ENCODE data around the gene SPATS2L.

The SPATS2L gene

DNA sequence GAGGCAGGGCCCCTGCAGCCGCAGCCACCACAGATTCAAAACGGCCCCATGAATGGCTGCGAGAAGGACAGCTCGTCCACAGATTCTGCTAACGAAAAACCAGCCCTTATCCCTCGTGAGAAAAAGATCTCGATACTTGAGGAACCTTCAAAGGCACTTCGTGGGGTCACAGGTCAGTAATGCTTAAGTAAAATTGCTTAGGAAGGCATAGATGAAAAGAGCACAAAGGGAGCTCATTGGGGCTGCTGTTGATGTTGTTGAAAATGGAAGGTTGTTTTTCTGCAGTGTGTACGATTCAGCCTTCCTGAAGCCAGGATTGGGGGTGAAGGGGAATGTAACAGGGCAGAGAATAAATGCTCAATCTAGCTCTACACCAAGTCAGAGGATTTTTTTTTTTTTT is 112.8 kb downstream of the SPATS2L start:
- no peak for DNase-seq

DNA sequence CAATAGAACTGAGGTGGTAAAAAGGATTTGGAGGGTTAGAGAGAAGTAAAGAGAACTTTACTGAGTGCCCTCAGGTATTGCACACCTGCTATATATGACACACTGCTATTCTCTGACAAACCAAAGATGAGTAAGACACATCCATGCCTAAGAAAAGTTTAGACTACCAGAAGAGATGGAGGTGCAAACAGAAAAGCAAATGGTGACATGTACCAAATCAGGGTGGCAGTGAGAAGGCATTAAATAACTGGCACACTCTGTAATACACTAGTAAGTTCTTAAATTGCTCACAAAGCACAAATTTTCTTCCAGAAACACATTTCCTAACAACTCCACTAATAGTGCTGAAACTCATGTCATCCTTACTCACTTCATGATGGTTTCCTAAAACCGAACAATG is 114.8 kb downstream of the SPATS2L start:
- DNase-seq = no peak

DNA sequence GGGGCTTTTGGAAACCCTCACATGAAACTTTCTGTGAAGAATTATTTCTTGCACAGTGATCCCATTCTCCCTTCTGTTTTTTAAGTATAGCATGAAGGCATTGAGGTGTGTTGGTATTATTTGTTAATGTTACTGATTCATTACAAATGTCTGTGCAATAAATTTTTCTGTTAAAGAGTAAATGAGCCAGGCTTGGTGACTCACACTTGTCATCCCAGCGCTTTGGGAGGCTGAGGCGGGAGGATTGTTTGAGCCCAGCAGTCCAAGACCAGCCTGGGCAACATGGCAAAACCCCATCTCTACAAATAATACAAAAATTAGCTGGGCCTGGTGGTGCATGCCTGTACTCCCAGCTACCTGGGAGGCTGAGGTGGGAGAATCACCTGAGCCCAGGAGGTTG is 115.6 kb downstream of the SPATS2L start:
- DNase-seq = no peak

DNA sequence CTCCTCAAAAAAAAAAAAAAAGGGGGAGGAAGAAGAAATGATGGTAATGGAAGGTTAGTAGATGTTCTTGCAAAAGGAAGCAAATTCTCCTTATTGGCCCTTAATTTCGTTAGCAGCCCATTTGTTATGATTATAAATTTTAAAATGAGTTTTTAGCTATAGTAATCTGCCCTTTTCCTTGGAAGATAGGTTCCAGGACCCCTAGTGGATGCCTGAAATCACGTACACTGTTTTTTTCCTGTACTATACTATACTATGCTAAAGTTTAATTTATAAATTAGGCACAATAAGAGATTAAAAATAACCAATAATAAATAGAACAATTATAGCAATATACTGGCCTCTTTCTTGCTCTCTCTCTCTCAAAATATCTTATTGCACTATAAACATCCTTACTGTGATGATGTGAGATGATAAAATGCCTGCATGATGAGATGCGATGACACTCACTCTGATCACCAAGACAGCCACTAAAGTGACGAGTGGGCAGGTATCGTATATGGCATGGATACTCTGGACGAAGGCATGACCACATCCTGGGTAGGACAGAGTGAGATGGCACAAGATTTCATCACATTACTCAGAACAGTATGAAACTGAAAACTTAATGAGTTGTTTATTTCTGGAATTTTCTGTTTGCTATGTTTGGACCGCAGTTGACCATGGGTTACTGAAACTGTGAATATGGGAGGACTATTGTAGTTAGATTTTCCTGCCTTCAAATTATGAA is 116.2 kb downstream of the SPATS2L start:
- DNase-seq = no peak

DNA sequence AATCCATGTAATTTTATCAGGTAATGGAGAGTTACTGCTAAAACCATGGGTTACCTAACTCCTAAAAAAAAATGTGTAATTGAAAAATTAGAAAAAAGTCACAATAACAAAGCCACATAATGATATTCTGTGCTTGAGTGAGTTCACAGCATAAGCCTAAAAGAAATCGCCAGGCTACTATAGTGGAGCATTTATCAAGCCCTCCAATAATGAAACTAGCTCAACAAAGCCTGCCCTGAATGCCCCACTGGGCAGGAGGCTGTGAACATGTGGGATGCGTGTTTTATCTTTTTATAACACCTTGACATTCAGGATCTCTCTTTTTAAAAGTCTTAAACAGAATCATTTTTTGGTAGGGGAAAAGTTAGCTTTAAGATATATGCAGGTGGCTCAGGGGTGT is 117.0 kb downstream of the SPATS2L start:
- no peak for DNase-seq

DNA sequence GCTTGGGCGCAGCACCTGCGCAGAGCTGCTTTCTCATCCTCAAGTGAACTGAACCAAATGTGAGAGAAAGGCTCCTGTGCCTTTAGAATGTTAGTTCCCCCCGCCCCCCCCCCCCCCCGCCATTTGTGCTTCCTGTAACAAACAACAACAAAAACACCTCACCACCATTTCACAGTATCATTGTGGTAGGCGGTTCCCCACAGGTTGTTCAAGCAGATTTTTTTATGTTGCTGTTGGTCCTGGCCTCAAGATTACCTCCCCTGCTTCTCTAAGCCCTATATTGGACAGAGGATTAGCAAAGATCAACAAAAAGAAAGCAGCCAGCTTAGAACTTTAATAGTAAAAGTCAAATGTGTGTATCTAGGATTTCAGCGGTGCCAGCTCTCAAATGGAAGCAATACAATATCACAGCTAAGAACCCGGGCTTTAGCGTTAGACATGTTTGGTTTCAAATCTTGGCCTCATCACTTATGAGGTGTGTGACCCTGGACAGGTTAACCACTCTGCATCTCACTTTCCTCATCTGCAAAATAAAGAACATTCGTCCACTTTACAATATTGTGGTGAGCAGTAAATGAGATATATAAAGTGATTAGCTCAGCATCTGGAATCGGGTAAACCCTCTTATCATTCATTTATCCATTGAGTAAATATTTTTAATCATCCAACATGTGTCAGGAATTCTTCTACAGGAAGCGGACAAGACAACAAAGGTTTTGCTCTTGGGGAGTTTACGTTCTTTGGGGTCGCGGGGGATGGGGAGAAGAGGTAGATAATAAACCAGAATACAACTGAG is 118.7 kb downstream of the SPATS2L start:
- DNase-seq = no peak

DNA sequence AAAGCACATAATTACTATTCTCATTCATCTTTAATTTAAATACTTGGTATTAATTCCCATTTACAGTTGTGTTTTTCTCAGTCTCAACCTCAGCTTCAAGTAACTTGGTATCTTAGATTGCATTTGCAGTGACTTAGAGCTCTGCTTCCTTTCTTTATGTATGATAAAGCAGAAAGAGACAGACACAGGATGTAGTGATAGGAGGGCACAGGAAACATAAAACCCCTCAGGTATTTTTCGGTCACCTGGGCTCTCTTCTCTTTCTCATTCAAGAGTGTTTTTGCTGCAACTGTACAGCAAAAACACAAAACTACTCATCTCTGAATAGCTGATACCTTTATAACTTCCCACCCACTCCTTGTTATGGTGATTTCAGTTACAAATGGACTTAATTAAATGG is 120.3 kb downstream of the SPATS2L start:
- no peak for DNase-seq

DNA sequence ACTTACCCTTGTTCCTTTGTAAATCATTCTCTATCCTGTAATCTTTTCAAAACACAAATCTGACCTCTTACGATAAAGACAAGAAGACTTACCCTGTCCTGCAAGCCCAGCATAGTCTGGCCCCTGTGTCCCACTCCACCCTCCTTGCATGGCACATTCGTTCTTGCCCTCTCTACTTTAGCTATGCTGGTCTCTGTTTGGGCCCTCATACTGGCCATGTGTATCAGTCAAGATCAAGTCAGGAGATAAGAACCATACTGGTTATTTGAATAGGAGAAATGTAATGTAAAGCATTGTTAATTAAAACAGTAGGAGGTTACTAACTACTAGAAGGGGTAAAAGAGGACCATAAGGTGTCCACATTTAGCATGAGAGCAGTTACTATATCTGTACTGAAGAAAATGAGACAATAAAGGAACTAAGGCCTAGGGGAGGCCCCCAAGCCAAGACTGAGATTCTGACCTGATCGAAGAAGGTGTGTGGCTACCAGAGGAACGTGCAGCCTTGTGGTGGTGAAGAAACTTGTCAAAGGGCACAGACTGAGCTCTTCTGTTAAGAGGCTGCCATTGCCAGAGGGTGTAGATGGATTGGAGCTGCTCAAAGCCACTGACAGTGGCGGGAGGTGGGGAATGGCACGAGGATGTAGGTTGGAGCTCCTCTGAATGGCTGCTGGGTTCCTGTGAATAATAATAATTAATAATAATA is 122.6 kb downstream of the SPATS2L start:
- DNase-seq = no peak

DNA sequence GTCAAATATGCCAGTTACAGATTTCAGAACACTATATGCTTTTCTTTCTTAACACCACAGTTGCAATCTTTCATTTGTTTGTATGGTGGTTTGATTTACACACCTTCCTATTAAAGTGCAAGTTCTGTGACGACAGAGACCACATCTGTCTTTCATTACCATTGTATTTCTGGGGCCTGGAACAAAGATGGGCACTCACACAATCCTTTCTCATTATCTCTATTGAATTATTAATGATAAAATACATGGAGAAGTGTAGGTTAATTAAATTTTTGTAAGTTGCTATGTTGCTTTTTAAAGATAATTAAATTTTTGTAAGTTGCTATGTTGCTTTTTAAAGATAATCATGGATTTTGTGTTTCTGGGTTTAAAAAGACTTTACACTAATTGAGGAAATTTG is 123.5 kb downstream of the SPATS2L start:
- DNase-seq = no peak

DNA sequence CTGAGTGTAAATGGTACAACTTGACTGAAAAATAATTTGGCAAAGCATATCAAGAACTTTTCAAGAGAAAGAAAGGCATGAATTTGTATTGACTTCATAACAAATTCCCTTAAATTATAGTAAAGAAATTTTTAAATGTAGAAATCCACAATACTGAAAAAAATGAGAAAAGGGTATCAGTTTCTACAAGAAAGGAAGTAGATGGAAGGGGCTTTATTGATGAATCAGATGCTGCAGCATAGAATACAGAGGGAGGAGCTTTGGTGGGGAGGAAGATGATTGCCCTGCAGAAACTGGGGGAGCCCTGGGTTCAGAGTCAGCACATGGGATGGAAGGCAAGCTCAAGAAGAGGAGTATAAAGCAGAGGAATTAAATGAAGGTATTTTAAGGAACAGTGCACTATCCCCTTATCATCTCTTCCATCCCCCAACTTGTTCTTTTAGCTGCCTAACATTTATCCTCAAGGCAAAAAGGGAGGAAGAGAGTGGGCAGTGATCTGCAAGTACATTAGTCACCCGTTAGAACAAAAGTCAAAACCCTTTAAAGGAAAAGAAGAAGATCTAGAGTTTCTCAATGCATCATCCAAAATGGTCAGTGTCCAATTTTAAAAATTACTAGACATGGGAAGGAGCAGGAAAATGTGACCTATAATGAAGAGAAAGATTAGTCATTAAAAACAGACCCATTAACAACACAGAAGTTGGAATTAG is 125.7 kb downstream of the SPATS2L start:
- no peak for DNase-seq

DNA sequence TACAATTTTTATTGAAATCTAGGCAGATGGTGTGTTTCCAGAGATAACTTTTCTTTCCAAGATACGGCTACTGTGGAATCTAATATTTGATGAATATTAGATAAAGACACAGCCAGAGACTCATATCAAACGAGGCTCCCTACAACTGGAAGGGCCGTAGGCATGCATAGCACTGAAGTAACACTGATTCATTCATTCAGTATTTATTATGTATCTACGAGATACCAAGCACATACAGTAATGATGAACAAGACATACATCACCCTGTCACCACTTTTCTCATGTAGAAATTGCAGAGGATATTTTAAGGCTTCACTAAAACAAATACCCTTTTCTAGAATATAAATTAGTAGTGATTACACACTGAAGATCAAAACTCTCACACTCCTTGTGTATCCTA is 128.9 kb downstream of the SPATS2L start:
- DNase-seq = no peak

DNA sequence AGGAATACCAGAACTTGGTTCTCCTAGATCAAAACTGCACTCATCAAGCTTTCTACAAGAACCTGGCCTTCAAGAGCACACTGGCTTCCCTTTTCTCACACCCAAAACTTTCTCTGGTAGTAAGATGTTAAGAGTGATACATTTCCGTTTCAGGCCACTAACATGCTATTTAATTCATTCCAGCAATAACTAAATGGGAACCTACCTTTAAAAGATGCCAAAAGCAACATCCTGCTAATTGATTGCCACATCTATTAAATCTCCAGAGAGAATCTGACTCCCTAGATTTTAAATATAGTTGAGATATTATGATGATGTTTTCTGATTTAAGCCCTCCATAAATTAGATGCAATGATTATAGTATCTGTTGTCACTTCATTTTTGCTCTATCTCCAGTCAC is 131.8 kb downstream of the SPATS2L start:
- DNase-seq = no peak

DNA sequence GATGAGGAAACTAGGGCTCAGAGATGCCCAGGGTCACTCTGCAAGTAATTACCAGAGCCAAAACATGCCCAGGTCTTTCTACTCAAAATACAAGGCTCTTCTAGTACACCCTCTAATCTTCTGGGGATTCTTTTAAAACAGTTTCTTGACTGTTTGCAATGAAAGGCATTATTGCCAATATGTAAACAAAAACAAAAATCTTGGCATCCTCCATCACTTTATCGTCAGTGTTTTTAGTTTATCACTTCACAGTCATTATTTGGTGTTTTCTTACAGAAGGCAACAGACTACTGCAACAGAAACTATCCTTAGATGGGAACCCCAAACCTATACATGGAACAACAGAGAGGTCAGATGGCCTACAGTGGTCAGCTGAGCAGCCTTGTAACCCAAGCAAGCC is 132.4 kb downstream of the SPATS2L start:
- no peak for DNase-seq

DNA sequence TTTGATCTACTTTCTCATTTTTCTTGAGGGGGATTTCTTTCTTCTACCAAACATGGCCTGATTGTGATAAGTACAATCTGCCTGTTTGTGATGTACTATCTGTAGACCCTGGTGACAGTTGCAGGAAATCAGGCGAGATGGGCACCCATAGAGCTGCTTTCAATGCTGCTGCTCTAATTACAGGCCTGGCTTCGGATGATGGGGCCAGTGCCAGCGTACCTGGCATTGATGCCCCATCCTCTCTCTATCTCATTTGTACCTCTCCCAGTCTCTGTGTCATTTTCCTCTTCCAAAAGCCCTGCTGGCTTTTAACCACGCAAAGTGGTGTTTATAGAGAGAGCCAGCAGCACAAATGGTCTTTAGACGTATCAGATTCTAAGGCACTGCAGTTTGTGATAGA is 133.5 kb downstream of the SPATS2L start:
- DNase-seq = no peak

DNA sequence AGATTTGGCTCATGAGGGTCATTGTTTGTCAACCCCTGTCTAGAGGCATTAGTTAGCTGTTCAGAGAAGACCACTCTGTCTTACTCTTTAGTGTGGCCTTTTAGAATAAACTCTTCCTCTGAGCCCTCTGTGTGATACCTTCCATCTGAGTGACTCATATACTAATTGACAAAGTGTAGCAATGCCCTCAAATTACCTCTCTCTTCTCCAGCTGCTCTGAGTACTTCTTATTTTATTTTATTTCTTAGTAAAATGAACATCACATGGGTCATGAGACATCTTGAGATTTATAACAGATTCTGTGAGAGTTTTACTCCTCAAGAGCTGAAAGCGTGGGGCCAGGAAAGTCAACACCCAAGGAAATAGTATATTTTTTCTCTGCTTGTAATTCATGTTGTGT is 136.0 kb downstream of the SPATS2L start:
- DNase-seq = no peak

DNA sequence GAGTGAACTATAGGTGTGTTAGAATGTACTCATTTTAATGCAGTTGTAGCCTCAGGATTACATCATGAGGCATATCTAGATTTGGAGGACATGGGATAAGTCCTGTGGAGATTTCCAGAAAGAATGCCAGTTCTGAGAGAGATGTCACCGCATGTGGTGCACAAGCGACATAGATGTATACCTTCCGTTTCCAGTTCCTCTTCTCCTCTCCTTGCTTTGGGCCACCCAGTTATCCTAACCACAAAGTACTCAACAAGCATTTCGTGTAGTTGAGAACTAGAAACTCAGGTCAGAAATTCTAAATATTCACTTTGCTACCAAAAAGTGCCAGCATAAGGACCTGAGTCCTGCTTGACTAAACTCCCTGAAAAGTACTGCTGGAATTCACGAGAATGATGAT is 136.9 kb downstream of the SPATS2L start:
- no peak for DNase-seq

DNA sequence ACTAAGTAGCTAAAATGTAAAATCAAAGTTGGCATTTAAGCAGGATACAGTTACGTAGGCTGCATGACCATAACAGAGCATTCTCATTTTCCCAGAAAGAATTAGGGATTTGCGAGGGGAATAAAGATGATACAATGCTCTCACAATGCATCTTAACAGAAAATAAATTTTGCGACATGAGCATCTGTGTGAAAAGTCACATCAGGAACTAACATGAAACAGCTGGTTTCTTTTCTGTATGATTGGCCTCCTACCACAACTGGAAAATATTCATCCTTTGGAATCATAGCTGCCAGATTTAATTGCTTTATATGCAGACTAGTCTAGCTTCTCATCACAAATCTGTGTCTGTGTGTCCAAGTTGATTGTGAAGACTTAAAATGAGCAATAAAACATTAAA is 137.4 kb downstream of the SPATS2L start:
- no peak for DNase-seq

DNA sequence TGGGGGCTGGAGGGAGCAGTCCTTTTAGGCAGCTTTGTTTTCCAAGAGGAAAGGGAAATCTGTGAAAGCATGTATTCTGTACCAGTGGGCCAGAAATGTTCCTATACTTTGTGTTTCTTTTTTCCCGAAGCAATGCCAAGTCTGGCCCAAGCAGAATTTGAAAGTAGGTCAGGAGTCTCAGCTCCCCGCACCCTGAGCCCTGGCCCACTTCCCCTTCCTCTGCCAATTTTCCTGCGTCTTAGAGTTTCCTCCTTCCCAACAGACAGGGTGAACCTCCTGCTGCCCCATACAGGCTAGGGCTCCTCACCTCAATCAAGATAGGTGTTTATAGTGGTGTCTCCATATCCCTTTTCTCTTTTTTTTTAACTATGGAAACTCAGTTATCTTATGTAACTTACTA is 138.0 kb downstream of the SPATS2L start:
- no peak for DNase-seq

DNA sequence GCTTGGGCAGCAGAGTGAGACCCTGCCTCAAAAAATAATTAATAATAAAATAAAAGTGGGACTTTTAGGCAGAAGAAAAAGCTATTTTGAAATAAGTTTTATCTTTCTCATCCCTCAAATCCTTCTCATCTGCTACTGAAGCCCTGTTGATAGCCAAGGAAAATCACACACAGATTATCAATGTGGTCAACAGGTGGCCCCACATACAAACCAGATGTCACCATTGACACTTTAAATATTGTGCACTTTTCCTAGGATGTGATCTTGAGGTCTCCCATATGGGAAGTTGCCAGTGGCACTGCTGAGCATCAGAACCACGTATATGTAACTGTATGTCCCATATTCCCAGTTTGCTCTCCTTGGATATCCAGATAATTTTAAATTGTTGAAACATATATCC is 138.8 kb downstream of the SPATS2L start:
- no peak for DNase-seq

DNA sequence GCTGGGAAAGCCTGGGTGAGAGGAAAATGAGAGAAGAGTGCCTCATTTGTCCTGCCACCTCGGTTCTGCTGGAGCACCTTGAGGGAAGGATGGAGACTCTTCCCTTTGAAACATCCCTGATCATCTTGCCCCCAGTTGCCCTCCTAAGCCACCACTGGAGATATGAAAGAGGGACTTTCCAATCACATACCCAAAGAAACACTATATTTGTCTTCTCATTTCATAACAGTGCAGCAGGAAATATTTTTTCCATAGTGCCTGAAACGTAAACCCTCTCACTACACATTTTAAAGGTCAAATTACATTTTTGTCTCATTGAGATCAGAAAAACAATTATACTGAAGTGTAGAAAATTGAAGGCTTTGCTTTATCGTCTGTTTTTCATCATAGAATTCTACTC is 140.1 kb downstream of the SPATS2L start:
- no peak for DNase-seq

DNA sequence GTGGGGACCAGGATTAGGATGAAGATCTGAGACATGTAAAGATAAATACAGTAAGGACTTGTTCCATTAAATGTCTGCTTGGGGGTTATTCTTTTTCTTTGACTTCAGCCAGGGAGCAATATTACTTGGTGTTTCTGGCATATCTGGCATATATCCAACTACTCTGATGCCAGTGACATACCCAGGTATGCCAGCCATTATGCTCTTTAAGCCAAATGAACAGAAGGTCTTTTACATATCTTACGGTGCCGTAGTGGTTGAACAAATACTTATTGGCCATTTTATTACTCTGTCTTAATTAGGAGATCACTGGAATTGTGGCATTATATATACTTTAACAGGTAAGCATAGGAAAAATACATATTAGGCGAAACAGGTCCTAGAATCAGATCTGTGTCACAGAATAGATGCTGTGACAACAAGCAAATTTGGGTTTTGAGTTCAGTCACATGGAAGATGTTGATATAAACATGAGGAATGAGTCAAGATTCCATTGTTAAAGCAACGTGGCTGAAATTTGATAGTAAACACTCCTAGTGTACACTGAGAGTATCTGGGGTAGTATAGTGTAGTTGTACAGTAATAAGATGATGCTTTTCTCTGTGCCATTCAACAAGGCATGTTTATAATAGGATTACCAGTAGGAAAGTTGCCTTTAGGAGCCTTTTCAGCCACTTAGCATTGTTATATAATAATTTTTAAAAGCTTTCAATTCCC is 140.8 kb downstream of the SPATS2L start:
- DNase-seq = no peak

DNA sequence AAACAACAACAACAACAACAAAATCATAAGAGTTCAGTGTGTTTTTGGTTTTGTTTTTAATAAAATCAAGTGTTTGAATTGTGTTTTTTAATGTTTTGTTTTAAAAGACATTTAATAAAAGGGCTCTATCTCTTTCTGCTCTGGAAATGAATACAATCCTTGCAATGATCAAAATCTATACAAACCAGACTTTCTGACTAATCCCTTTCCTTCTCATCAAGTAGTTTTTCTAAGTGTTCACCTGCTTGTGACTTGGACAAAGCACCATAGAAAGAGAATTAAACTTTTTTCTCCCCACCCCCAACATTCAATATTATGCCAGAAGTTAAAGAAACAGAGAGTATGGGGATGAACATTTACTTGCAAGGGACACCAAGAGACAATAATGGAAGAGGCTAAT is 142.0 kb downstream of the SPATS2L start:
- no peak for DNase-seq

DNA sequence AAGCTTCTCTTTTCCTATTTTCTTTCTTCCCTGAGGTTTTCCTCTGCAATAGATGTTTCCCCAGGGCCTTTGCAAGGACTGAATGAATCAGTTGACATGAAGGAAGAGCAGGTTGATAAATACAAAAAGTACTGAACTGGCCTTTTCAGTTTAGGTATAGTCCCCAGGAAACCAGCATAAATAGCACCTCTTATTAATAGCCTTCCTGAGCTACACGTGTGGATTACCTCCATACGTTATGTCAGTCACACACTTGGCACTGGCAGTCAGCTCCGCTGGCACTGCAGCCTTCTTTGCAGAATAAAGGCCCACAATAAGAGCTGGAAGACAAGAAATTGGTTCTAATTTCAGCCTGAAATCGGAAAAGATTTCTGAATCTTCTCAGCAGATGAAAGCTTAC is 142.7 kb downstream of the SPATS2L start:
- no peak for DNase-seq

Measured in hematopoietic multipotent progenitor cell treated with erythropoietin and hydrocortisone succinate and interleukin-3 and kit ligand, for 8 days (in vitro differentiated cells).